ENCODE results near the gene KCNQ5. TPM values are rescaled to one million over a fixed set of nuclear protein-coding genes. Genes with fewer than 3 reads are reported as not detected.

KCNQ5 gene
- total RNA-seq, 1 donor from 2014 or later, result 10.1 TPM

DNA sequence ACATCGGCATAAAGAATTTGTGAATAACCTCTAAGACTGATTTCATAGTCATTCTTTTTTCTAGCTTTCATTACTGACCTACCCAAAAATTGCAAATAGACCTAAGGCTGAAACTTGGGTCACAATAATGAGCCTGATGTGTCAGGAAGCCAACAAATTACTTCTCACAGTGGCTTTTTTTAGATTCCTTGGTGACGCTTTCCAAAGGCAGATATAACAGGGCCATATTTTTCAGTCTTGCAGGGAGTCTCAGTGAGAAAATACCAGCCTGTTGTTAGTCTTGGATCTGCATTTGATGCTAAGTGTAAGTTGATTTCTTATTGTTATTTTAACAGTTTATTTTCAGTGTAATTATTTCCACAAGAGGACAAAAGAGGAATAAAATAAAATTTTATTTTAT is 423.7 kb downstream of the KCNQ5 start:
- Mint-ChIP-seq H3K4me1 (no peaks in the 10 kb centered on the region), H3K9me3 (no peaks in the 10 kb centered on the region), H3K36me3 (ENCODE audit: low read depth) (peaks cover 23% of the 10 kb centered on the region), H3K4me3 (no peak overlapping the region), H3K27me3 (no peaks in the 10 kb centered on the region), H3K27ac (no peak overlapping the region)
- ATAC-seq (ENCODE audit: low read depth), result no peak
- TF ChIP-seq, protein P1, sequence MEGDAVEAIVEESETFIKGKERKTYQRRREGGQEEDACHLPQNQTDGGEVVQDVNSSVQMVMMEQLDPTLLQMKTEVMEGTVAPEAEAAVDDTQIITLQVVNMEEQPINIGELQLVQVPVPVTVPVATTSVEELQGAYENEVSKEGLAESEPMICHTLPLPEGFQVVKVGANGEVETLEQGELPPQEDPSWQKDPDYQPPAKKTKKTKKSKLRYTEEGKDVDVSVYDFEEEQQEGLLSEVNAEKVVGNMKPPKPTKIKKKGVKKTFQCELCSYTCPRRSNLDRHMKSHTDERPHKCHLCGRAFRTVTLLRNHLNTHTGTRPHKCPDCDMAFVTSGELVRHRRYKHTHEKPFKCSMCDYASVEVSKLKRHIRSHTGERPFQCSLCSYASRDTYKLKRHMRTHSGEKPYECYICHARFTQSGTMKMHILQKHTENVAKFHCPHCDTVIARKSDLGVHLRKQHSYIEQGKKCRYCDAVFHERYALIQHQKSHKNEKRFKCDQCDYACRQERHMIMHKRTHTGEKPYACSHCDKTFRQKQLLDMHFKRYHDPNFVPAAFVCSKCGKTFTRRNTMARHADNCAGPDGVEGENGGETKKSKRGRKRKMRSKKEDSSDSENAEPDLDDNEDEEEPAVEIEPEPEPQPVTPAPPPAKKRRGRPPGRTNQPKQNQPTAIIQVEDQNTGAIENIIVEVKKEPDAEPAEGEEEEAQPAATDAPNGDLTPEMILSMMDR (IDR thresholded peaks at IDR 0.05), result no peak
- intact Hi-C loops (cut with micrococcal nuclease), result no loop called here
- ChIA-PET POLR2A (no interaction called here), CTCF (no interaction called here)
- DNase-seq, result no peak

DNA sequence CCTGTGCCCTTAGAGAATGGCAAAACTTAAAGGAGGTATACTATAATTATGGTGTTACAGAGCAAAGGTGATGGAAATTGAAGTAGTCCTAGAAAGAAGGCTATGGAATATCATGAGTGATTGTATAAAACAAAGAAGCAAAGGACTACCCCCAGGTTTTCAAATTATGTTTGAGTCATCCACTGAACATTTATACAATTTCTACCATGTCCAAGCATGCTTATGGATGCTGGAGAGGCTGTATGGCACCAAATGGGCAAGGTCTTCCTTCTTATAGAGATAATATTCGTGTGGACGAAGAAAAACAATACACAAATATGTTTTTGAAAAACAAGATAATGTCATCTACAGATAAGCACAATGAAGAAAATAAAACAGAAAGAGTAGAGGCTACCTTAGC is 425.9 kb downstream of the KCNQ5 start:
- Mint-ChIP-seq H3K9me3 (no peaks in the 10 kb centered on the region), H3K4me1 (no peaks in the 10 kb centered on the region), H3K27me3 (no peaks in the 10 kb centered on the region), H3K27ac (no peak overlapping the region), H3K4me3 (no peak overlapping the region), H3K36me3 (ENCODE audit: low read depth) (peaks cover 14% of the 10 kb centered on the region)
- ChIA-PET CTCF (no interaction called here), POLR2A (no interaction called here)
- intact Hi-C loops (cut with micrococcal nuclease), result no loop called here
- TF ChIP-seq, protein P1 (IDR thresholded peaks at IDR 0.05), result no peak
- ATAC-seq (ENCODE audit: low read depth) (no peak), DNase-seq (no peak)

DNA sequence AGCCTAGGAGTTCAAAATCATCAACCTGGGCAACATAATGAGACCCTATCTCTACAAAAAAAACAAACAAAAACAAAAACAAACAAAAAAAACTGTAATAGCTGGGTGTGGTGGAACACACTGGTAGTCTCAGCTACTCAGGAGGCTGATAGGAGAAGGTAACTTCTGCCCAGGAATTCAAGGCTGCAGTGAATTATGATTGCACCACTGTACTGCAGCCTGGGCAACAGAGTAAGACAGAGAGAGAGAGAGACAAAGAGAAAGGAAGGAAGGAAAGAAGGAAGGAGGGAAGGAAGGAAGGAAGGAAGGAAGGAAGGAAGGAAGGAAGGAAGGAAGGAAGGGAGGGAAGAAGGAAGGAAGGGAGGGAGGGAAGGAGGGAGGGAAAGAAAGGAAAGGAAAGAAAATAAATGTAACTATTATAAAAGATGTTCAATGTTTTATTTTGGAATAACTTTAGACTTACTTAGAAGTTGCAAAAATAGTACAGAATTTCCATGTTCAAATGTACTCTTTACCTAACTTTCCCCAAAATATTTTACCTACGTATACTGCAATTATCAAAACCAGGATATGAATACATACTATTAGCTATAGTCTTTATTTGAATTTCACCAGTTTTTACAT is 428.2 kb downstream of the KCNQ5 start:
- no peaks in the 10 kb centered on the region for H3K27me3 Mint-ChIP-seq
- H3K27ac Mint-ChIP-seq, result no peak overlapping the region
- intact Hi-C loops (cut with micrococcal nuclease), result no loop called here
- no peak overlapping the region for H3K4me3 Mint-ChIP-seq
- H3K4me1 Mint-ChIP-seq, result no peaks in the 10 kb centered on the region
- TF ChIP-seq, protein P1 (IDR thresholded peaks at IDR 0.05), result no peak
- ATAC-seq (ENCODE audit: low read depth) (no peak), DNase-seq (no peak)
- no peaks in the 10 kb centered on the region for H3K9me3 Mint-ChIP-seq
- POLR2A ChIA-PET, result no interaction called here
- CTCF ChIA-PET, result no interaction called here
- H3K36me3 Mint-ChIP-seq (ENCODE audit: low read depth), result peaks cover 4% of the 10 kb centered on the region

DNA sequence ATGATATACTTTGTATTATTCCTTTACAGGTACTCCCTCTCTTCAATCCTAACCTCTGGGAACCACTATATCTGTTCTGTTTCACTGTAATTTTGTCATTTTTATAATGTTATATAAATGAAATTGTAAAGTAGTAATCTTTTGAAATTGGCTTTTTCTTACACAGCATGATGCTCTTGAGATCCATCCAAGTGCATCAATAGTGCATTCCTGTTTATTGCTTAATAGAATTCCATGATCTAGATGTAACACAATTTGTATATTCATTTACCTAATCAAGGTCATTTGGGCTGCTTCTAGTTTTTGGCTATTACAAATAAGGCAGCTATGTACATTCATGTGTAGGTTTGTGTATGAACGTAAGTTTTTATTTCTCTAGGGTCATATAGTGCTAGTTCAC is 428.8 kb downstream of the KCNQ5 start:
- ChIA-PET POLR2A (no interaction called here), CTCF (no interaction called here)
- H3K4me1 Mint-ChIP-seq, result no peaks in the 10 kb centered on the region
- TF ChIP-seq, protein P1 (IDR thresholded peaks at IDR 0.05), result no peak
- H3K36me3 Mint-ChIP-seq (ENCODE audit: low read depth), result peaks cover 6% of the 10 kb centered on the region
- no peak for DNase-seq
- no peak for ATAC-seq (ENCODE audit: low read depth)
- no peak overlapping the region for H3K27ac Mint-ChIP-seq
- intact Hi-C loops (cut with micrococcal nuclease), result no loop called here
- no peaks in the 10 kb centered on the region for H3K27me3 Mint-ChIP-seq
- no peaks in the 10 kb centered on the region for H3K9me3 Mint-ChIP-seq
- H3K4me3 Mint-ChIP-seq, result no peak overlapping the region

DNA sequence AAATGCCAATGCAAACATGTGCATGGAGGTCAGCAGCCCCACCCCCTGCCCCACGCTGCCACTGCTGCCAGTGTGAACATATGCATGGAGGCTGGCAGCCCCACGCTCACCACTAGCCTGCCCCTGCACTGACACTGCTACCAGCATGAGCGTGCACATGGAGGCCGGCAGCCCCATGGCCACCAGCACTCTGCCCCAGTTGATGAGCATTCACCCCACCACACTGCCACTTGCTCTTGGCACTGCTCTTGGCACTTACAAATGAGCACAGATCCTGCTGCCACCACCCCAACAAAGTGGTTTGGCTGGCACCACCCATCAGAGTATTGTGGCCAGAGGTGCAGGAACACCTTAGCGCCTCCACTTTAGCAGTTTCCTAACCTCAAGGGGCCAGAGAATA is 429.3 kb downstream of the KCNQ5 start:
- H3K27me3 Mint-ChIP-seq, result no peaks in the 10 kb centered on the region
- ChIA-PET CTCF (no interaction called here), POLR2A (no interaction called here)
- H3K9me3 Mint-ChIP-seq, result peaks cover 2% of the 10 kb centered on the region
- ATAC-seq (ENCODE audit: low read depth) (no peak), DNase-seq (no peak)
- TF ChIP-seq, protein P1 (IDR thresholded peaks at IDR 0.05), result no peak
- no peaks in the 10 kb centered on the region for H3K4me1 Mint-ChIP-seq
- intact Hi-C loops (cut with micrococcal nuclease), result no loop called here
- H3K4me3 Mint-ChIP-seq, result no peak overlapping the region
- peaks cover 8% of the 10 kb centered on the region for H3K36me3 Mint-ChIP-seq (ENCODE audit: low read depth)
- no peak overlapping the region for H3K27ac Mint-ChIP-seq

All from activated B cell treated with CpG ODN at 0.5 μM for 24 hours (primary cell).